ENCODE data around the gene PIR.

The PIR gene

DNA sequence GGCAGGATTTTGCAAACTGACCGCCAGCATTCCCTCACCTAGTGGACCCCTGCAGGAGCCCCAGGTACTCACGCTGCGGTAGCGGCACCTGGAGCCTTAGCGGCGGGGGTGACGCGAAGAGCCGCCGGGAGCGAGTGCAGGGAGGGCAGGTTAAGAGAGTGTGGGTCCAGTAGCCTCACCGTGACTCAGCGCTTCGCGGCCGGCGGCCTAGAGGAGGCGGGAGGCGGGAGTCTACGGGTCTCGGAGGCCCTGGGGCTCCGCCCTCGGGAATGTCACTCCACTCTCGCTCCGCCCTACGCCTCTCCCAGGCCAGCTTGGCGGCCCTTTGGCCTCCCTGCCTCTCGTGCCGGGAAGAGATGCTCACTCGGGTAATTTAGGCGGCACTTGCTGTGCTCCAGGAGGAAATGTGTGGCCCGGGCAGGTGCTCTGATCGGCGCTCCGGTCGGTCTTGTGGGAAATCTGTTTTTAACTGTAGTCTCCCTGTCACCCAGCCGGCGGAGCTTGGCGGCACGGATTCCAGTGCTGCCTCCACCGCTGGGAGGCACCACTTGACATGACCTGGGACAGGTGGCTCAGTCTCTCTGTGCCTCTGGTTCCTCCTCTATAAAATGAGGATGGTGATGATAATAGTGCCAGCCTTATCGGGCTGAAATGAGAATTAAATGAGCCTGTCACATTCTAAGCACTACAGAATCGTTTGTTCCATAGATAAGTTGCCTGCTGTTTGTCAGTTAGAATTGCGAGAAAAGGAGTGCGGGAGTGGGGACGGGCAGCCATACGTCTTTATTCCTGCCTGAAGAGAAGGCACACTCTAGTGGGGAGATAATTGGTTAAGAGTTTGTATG lies at the start of gene PIR:
TSS of gene PIR (minus strand) at position 216 of the 845 bp plus-strand sequence. CDS start 2,076 bp downstream, outside the sequence.
- in situ Hi-C loops (cut with HindIII; ENCODE audit: low sequenced_read_pairs) = no loop called here

DNA sequence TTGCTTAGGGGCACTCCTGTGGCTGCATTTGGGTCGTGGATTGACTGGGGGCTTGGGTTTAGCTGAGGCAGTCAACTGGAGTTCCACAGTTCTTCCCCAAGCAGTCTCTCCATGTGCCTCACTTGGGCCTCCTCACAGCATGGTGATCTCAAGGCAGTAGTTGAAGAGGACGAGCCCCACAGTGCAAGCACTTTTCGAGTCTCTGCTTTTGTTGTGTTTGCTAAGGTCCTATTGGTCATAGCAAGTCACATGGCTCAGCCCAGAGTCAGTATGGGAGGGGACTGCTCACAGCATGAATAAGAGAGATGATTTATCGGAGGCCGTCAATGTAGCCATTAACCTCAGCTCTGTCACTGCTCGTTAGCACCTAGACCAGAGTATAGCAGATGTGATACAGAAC lies 37.2 kb upstream of the PIR start:
- in situ Hi-C loops (cut with HindIII; ENCODE audit: low sequenced_read_pairs) = no loop called here

DNA sequence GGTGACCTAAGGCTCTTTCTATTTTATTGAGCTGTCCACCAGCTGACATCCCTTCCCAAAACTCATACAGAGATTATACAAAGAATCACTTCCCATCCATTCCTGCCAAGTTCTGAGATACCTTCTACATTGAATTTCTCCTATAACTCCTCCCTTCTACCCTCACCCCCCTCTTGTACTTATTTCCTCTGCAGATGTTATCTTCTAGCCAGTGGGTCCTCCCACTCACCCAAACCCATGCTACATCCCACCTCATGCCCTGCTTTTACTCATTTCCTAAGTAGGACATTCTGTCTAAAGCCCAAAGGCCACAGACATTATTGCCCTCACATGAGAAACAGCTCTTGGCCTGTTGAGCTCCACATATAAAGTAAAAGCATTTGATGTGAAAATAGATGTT lies 36.0 kb upstream of the PIR start:
- in situ Hi-C loops (cut with HindIII; ENCODE audit: low sequenced_read_pairs) = no loop called here

DNA sequence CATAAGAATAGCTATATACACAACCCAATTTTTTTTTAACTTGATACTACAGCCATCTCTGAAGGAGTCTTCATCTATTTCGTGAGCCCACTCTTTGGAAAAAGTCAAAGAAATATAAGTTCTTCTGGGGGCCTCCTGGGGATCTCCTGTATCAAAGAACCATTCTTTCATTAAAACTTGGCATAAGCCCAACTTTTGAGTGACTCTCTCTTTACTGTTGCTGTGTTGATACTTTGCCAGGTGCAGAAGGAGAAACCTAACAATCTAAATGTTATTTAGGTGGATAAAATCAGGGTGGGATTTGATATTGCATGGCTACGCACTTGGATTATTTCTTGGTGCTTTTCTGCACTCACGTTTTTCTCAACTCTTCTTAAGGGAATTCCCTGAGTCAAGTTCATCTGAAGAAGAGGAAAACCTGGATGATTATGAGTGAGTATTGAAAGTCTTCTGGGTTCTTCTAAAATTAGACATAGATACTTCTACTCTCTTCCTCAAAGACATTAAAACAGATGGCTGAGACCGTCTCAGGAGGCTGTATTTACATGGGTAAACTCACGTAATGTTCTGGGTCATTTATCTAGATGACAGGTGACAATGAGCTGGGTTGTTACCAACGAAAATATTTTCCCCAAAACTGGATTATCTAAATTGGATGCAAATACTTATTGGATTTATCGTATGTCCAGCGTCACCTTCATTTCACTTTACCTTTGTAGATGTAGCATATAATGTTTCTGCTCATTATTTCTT lies 32.7 kb upstream of the PIR start:
- in situ Hi-C loops (cut with HindIII; ENCODE audit: low sequenced_read_pairs) = no loop called here

DNA sequence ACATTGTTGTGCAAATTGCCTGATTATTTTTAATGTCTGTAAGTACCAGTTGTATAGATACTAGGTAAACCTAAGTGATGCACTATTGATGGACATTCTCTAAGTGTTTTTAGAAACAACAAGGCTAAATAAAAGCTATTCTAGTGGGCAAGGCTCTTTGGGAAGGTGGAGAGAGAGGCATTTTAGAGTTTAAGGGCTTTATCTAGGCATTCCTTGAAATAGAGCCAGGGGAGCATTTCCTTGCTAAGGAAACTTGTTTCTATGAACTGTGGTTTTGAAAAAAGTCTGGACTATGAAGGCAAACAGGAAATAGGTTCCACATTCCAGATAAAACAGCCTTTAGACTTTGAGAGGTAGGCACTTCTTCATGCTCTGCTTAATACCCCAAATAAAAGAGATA lies 31.3 kb upstream of the PIR start:
- in situ Hi-C loops (cut with HindIII; ENCODE audit: low sequenced_read_pairs) = no loop called here

DNA sequence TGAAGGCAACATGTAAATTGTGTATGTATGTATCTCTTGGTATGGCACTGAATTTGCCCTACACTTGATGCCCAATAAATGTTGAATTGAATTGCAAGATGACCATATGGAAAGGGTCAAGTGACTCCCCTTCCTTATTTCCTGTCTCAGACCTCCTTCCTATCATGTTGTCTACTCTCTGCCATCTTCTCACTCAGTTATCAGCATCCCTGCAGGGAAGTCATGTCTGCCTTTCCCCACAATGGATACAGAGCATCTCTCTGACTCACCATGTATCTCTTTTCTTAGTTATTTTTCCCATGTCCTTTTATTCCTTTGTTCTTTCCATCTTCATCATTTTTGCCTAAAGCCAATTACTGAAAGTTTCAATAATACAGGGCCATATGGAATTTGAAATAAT lies 30.0 kb upstream of the PIR start:
- in situ Hi-C loops (cut with HindIII; ENCODE audit: low sequenced_read_pairs) = no loop called here

DNA sequence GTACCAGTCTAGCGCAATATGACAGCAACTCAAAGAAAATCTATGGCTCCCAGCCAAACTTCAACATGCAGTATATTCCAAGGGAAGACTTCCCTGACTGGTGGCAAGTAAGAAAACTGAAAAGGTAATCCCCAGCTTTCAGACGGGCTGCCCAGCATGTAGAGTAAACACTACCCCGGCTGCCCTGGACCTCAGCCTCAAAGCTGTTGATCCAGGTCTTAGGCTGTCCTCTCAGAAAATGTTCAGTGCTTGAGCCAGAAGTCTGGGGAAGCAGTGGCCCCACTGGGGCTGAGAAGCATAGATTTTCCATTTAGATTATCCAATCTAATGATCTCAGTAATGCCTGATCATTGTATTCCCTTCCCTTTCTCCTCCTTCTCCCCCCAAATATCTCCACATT lies 29.3 kb upstream of the PIR start:
- in situ Hi-C loops (cut with HindIII; ENCODE audit: low sequenced_read_pairs) = no loop called here

DNA sequence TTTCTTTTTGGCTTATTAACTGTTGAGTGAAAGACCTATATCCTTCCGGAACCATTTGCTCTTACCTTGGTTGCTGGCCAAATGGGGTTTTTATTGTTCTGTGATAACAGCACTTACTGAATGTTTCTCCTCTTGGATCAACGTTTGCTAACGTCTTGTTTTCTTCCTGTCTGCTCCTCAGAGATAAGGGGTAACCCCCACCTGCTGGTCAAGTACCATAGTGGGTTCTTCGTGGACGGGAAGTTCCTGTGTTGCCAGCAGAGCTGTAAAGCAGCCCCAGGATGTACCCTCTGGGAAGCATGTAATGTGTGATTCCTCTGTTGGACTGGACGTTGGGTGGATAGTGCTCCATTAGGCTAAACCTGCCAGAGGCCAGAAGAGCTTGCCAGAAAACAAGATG lies 22.8 kb upstream of the PIR start:
- in situ Hi-C loops (cut with HindIII; ENCODE audit: low sequenced_read_pairs) = no loop called here

DNA sequence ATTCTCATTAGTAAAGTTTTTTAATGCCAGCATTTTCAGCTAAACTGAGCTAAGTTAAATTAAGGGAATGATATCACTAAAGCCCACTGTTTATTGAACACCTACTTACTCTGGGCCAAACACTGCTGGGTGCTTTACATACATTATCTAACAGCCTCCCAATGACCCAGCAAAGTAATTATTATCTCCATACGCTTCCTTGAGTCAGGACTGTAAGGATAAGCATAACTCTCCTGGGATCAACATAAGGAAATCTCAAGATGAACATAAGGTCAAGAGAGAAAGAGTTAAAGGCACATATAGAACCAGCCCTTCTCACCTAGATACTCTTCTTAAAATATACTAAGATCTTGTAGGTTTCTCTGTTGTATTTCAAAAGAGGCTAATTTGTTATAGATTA lies 21.1 kb upstream of the PIR start:
- in situ Hi-C loops (cut with HindIII; ENCODE audit: low sequenced_read_pairs) = loop anchor here (5.0 kb wide), 1 partner anchor 38 kb away; no protein-coding TSS in a partner anchor

DNA sequence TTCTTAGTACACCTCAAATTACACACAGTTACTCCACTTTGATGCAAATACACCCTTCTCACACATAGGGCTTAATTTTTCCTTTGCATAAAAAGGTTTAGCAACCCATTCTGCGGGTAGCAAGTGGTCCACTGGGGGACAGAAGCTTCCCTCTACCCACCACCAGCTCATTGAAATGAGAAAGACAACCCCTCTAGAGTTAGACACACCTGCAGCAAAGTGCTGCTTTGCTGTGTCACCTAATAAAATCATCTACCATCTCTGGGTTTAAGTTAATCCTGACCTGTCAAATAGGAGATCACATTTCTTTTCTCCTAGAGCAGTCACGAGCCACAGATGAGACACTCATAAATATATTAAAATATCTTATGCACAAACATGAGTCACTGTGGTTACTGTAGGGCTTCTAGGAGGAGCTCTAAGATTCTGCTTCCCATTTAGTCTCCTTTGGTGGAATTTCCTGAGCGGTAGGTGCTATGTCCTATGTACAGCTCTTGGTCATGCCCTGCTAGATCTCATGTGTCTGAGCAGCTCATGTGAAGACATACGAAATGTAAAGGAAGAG lies 19.4 kb upstream of the PIR start:
- in situ Hi-C loops (cut with HindIII; ENCODE audit: low sequenced_read_pairs) = loop anchor here (5.0 kb wide), 1 partner anchor 40 kb away; no protein-coding TSS in a partner anchor

DNA sequence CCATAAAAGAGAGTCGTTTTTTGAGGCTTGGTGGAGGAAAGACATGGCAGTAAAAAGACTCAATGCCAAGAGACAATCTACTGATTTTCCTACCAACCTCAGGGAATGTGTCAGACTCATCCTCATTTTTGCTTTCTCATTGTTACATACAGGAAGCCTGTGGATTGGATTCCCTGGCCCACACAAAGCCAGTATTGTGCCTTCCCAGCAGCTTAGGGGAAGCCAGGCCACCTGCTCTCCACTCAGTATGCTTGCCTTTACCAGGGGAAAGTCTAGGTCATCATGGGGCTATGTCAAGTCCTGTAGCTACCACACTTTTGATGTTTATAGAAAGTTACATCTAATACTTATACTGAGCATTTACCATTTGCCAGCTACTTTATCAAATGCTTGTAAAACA lies 18.4 kb upstream of the PIR start:
- in situ Hi-C loops (cut with HindIII; ENCODE audit: low sequenced_read_pairs) = loop anchor here (5.0 kb wide), 1 partner anchor 41 kb away; no protein-coding TSS in a partner anchor

DNA sequence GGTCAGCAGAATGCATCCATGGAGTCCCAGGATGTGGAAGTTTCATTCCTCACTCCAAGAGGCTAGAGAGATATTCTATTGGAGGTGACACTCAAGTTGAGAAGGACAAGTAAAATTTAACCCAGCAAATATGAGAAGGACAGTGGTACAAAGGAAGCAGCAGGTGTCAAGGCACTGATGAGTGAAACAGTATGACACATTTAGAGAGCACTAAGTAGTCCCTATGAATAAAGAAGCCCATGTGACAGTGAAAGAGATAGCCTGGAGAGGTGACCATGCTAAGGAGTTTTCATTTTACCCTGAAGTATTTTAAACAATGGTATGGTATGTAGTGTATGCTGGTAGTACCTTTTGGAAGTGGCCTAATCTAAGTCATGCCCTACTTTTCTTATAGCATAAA lies 16.7 kb upstream of the PIR start:
- in situ Hi-C loops (cut with HindIII; ENCODE audit: low sequenced_read_pairs) = loop anchor here (5.0 kb wide), 1 partner anchor 42 kb away; no protein-coding TSS in a partner anchor

DNA sequence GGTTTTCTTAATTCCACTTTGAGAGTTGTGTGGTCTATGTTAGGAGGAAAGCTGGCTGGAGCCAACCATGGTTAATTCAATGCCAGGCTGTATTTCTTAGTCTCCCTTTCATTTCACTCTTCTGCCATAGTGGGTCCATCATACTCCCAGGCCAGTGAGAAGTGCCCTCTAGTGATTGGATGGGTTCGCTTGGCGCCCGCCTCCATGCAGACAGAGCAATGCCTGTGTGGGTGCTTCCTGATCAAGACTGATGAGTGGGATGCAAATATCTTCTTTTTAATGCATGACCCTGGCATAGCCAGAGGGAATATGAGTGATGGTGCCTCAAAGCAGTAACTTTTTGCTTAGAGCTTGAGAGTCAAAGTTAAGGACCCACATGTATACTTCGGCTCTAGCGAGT lies 13.9 kb upstream of the PIR start:
- in situ Hi-C loops (cut with HindIII; ENCODE audit: low sequenced_read_pairs) = no loop called here

DNA sequence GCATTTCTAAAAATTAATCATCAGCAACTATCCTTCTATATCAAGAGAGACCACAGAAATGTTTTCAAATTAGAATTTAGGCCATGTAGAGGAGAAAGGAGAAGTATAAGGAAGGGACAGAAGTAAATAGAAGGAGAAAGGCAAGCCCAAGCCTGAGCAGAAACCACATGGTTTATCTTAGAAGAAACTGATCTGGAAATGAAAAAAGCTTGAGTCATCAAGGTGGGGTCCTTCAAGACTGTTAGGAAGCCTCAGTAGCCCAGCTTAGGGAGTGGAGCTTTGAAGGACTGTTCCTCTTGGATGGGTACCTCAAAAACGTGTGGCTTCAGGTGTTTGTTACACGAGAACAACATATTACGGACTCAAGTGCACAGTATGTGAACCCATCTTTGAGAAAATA lies 12.0 kb upstream of the PIR start:
- in situ Hi-C loops (cut with HindIII; ENCODE audit: low sequenced_read_pairs) = no loop called here

DNA sequence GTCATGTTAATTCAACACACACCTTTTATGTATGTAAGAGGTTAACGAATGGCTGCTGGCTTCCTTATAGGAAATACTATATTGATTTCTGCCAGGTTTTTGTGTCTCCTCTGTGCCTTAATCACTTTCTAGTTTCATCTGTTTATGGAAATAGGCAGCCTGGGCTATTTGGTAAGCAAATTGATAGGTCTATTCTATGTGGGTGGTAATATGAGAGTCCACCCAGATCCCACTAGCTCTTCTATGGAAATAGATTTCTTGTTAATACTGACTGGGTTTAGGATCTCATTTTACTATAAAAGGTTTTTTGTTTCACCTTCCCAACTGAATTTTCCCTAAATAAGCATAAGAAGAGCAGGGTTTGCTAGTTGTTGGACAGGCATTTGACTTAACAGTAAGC lies 11.5 kb upstream of the PIR start:
- in situ Hi-C loops (cut with HindIII; ENCODE audit: low sequenced_read_pairs) = no loop called here

DNA sequence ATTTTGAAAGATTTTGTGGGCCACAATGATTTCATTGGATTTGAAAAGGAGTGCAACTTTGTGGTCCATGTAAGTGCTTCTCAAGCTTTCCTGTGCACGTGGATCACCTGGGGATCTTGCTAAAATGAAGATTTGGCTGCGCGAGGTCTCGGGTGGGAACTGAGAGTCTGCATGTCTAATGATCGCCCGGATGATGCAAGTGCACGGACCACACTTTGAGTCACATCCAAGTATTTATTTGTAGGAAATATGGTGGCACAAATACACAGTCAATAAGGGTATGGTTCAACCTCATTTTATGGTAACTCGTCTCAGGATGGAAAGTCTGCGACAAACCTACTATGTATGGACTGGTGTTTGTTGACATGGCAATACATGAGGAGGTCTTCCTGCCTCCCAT lies 8.4 kb upstream of the PIR start:
- in situ Hi-C loops (cut with HindIII; ENCODE audit: low sequenced_read_pairs) = no loop called here

DNA sequence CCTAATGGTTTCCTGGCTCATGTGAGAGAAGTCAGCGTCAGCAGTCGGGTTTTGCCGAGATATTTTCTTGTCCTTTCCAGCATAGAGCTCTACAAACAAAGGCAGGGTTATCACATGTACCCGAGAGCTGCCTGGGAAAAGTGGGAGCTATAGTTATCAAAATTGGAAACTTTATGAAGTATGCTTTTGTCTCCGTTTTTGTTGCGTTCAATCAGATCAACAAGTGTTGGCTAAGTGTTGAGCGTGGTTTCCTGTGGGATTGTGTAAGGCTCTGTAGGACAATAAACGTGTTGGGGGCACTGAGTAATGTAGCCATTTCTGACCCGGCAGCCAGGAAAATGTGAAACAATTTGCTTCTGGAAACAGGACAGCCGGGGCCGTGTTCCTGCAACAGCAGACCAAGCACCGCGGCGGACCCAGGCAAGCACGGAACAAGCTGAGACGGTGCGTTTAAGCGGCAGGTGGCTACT lies 7.4 kb upstream of the PIR start, which contains the start of gene BMX:
TSS of gene BMX (plus strand) at position 311 of the 470 bp plus-strand sequence. CDS start 7,547 bp downstream, outside the sequence.
- in situ Hi-C loops (cut with HindIII; ENCODE audit: low sequenced_read_pairs) = no loop called here

DNA sequence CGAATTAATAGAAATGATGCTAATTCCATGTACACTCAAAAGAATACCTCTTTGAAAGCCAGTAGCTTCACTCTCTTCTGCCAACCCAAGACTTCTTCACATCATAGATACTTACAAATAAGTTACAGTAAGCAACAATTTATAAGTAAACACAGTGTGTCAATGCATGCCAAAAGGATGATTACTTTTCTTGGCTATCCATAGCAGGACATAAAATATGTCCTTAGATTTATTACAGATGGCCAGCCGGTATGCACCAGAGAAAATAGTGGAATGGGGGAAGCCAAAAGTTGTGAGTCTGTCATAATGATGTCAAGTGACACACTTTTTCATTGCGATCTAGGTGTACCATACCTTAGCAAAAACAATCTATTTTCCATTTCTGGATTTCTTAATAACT lies 6.8 kb upstream of the PIR start:
- in situ Hi-C loops (cut with HindIII; ENCODE audit: low sequenced_read_pairs) = no loop called here

DNA sequence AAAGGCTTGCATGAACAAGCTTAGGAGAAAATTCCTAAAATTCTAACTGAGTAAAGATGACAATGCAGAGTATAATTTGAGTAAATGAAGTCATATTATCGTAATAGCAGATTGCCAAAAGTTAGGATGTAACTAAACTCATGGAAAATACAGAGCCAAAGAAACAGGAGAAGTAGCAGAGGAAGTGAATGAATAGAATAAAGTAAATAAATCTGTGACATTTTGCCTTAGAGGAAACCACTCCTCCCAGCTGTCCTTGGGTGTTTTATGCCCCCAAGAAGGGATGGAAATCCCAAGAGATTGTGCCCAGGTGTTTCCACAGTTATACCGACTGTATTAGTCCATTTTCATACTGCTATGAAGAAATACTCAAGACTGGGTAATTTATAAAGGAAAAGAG lies 5.6 kb upstream of the PIR start:
- in situ Hi-C loops (cut with HindIII; ENCODE audit: low sequenced_read_pairs) = no loop called here

DNA sequence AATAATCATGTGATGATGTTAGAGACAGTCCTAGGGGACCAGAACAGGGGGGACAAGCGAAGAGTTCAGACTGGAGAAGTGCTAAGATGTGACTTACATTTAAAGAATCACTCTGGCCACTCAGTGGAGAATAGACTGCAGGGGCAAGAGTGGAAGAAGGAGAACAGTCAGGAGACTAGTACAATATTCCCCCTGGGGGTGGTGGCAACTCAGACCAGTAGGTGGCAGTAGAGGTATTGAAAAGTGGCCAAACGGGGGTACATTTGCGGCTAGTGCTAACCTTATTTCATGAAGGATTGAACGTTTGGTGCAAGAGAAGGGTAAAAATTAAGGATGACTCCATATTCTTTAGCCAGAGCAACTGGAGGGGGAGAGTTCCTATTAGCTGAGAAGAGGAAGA lies 4.7 kb upstream of the PIR start:
- in situ Hi-C loops (cut with HindIII; ENCODE audit: low sequenced_read_pairs) = no loop called here

DNA sequence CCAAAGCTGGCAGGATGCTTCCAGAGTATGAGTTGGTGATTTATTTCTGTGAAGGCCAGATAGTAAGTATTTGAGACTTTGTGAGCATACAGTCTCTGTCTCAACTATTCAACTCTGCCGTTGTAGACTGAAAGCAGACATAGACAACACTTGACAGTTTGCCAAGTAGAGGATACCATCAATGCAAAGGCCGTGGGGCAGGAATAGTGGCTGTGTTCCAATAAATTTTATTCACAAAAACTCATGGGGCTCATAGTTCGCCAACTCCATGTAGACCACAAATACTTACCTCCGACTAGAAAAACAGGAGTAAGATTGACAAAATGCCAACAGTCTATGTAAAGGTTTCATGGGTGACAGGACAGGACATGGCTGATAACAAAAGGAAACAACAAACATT lies 3.7 kb upstream of the PIR start:
- in situ Hi-C loops (cut with HindIII; ENCODE audit: low sequenced_read_pairs) = no loop called here

All from endothelial cell of hepatic sinusoid (primary cell).